Measurements from ENCODE around the gene CENPU. TPM values are rescaled to one million over a fixed set of nuclear protein-coding genes. Genes with fewer than 3 reads are reported as not detected.

The CENPU gene
- total RNA-seq, 1 donor from 2014 or later: 80.3 TPM

Other genes with a start within 250 kb of the CENPU start
- 116 and 121 TPM in 2 replicates for gene CASP3, start 84.6 kb downstream of the CENPU start, total RNA-seq
- gene PRIMPOL, start 84.4 kb downstream of the CENPU start, total RNA-seq: 16.4 and 19.7 TPM in 2 replicates
- 56.7 and 61.8 TPM in 2 replicates for gene ACSL1, start 91.9 kb upstream of the CENPU start, total RNA-seq